HEK293T (cell line): Measurements from ENCODE around the gene WRNIP1.

Source experiments
- ARNT ChIP-seq: fragments of 450-650 bp; IDR thresholded peaks from 2 replicates; pipeline ENCODE4 v1.6.1; 2017; ENCODE audit warnings: mild to moderate bottlenecking
- ELF4 ChIP-seq: fragments of 450-650 bp; IDR thresholded peaks from 2 replicates; pipeline ENCODE4 v1.6.1; 2017; ENCODE audit warnings: antibody characterized with exemption
- FOXA1 ChIP-seq: fragments of 450-650 bp; IDR thresholded peaks from 2 replicates; pipeline ENCODE4 v1.6.1; 2016; ENCODE audit warnings: mild to moderate bottlenecking
- NFRKB ChIP-seq: fragments of 450-650 bp; IDR thresholded peaks from 2 replicates; pipeline ENCODE4 v1.6.1; 2016; ENCODE audit warnings: mild to moderate bottlenecking, moderate library complexity
- SUZ12 ChIP-seq: fragments of 450-650 bp; IDR thresholded peaks from 2 replicates; pipeline ENCODE4 v1.6.1; 2016; ENCODE audit warnings: mild to moderate bottlenecking

DNA sequence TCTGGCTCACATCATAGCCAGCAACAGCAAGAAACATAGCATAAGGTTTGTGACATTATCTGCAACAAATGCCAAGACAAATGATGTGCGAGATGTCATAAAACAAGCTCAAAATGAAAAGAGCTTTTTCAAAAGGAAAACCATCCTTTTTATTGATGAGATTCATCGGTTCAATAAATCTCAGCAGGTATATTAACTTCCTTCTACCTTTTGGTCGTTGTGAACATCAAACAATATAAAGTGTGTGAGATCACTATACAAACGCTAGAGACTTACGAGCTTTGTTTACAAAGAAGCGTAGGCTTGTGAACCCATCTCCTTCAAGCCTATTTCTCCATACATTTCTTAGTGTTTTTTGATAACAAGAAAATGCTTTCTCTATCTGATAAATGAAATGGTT lies 3.5 kb downstream of the WRNIP1 start:
- TF ChIP-seq FOXA1 (no peak), NFRKB (no peak), ARNT (no peak), SUZ12 (no peak), ELF4 (no peak)
